HEK293 (cell line): Measurements from ENCODE around the gene METTL17.

Experiments used
- CTCF ChIA-PET: fragments of 350-600 bp; formaldehyde crosslinking; extraction: SDS; loops from one replicate; lab custom pipeline; 2021; ENCODE audit warnings: antibody characterized with exemption; lab: Yijun Ruan, JAX
- POLR2A ChIA-PET: fragments of 300-600 bp; formaldehyde crosslinking; extraction: SDS; loops from one replicate; lab custom pipeline; 2020; ENCODE audit warnings: antibody characterized with exemption, inconsistent platforms; lab: Yijun Ruan, JAX
- H3K27ac ChIP-seq: fragments of 200-500 bp; sonication (Bioruptor generic); 2 replicates; pipeline ENCODE4 v1.5.1; 2014; ENCODE audit warnings: low read depth, low read length, control low read depth, inconsistent platforms; ENCODE audit errors: extremely low read depth
- H3K36me3 ChIP-seq, 2 experiments: fragments of 200-500 bp in 1 of 2; sonication (Bioruptor generic) in 1 of 2; 1 replicate in 1 of 2; 2 replicates in 1 of 2; pipeline ENCODE4 v1.5.1; 2014 to 2017; ENCODE audit warnings: inconsistent platforms in 2 of 2, low read length in 2 of 2; ENCODE audit not compliant: control insufficient read depth in 2 of 2, insufficient read depth in 1 of 2
- H3K4me1 ChIP-seq: fragments of 200-500 bp; sonication (Bioruptor generic); 2 replicates; pipeline ENCODE4 v1.5.1; 2014; ENCODE audit warnings: mild to moderate bottlenecking, low read length, inconsistent platforms; ENCODE audit not compliant: control insufficient read depth, insufficient read depth
- H3K4me3 ChIP-seq: 2 replicates; pipeline ENCODE4 v1.5.1; 2011; ENCODE audit warnings: low read depth, mild to moderate bottlenecking, control low read depth, low read length, moderate library complexity
- H3K9me3 ChIP-seq: fragments of 200-500 bp; sonication (Bioruptor generic); 2 replicates; pipeline ENCODE4 v1.5.1; 2014; ENCODE audit warnings: low read depth, low read length, inconsistent platforms; ENCODE audit not compliant: control insufficient read depth, insufficient read depth
- GFI1B ChIP-seq: fragments of 450-650 bp; formaldehyde crosslinking; IDR thresholded peaks from 2 replicates; pipeline ENCODE4 v1.5.1; 2016; ENCODE audit warnings: missing biosample characterization, missing genetic modification characterization
- GLI2 ChIP-seq: fragments of 450-650 bp; formaldehyde crosslinking; IDR thresholded peaks from 2 replicates; pipeline ENCODE4; 2017; ENCODE audit warnings: missing biosample characterization, missing genetic modification characterization, low read depth, borderline replicate concordance
- MEIS1 ChIP-seq: sonication (generic); formaldehyde crosslinking; IDR thresholded peaks from 2 replicates; pipeline ENCODE4 v1.8.1; 2022; ENCODE audit warnings: missing genetic modification reagents, mild to moderate bottlenecking, borderline replicate concordance
- RBAK ChIP-seq: fragments of 450-650 bp; formaldehyde crosslinking; IDR thresholded peaks from 2 replicates; pipeline ENCODE4 v1.5.1; 2016; ENCODE audit warnings: missing biosample characterization, missing genetic modification characterization
- SP2 ChIP-seq: fragments of 450-650 bp; formaldehyde crosslinking; IDR thresholded peaks from 2 replicates; pipeline ENCODE4 v1.5.1; 2016; ENCODE audit warnings: missing biosample characterization, missing genetic modification characterization
- SP3 ChIP-seq: fragments of 450-650 bp; formaldehyde crosslinking; IDR thresholded peaks from 2 replicates; pipeline ENCODE4 v1.5.1; 2016; ENCODE audit warnings: missing biosample characterization, missing genetic modification characterization
- WT1 ChIP-seq: fragments of 450-650 bp; formaldehyde crosslinking; IDR thresholded peaks from 2 replicates; pipeline ENCODE4 v1.5.1; 2016; ENCODE audit warnings: missing biosample characterization, missing genetic modification characterization
- ZNF112 ChIP-seq: fragments of 450-650 bp; formaldehyde crosslinking; IDR thresholded peaks from 2 replicates; pipeline ENCODE4 v1.5.0; 2017; ENCODE audit warnings: missing biosample characterization, missing genetic modification characterization
- ZNF132 ChIP-seq: fragments of 450-650 bp; formaldehyde crosslinking; IDR thresholded peaks from 2 replicates; pipeline ENCODE4 v1.5.1; 2017; ENCODE audit warnings: missing biosample characterization, missing genetic modification characterization, borderline replicate concordance
- ZNF138 ChIP-seq: fragments of 450-650 bp; formaldehyde crosslinking; IDR thresholded peaks from 2 replicates; pipeline ENCODE4 v1.5.1; 2016; ENCODE audit warnings: missing biosample characterization, missing genetic modification characterization, borderline replicate concordance
- ZNF155 ChIP-seq: fragments of 450-650 bp; formaldehyde crosslinking; IDR thresholded peaks from 2 replicates; pipeline ENCODE4 v1.5.1; 2016; ENCODE audit warnings: missing biosample characterization, missing genetic modification characterization
- ZNF19 ChIP-seq: fragments of 450-650 bp; formaldehyde crosslinking; IDR thresholded peaks from 2 replicates; pipeline ENCODE4; 2016; ENCODE audit warnings: missing biosample characterization, missing genetic modification characterization, low read depth
- ZNF23 ChIP-seq: fragments of 450-650 bp; formaldehyde crosslinking; IDR thresholded peaks from 2 replicates; pipeline ENCODE4 v1.5.1; 2016; ENCODE audit warnings: missing biosample characterization, missing genetic modification characterization, borderline replicate concordance
- ZNF37A ChIP-seq: fragments of 450-650 bp; IDR thresholded peaks from 2 replicates; pipeline ENCODE4 v1.5.1; 2018; ENCODE audit warnings: missing biosample characterization, missing genetic modification characterization
- ZNF544 ChIP-seq: fragments of 450-650 bp; formaldehyde crosslinking; IDR thresholded peaks from 2 replicates; pipeline ENCODE4 v1.5.0; 2017; ENCODE audit warnings: missing biosample characterization, missing genetic modification characterization
- ZNF561 ChIP-seq: fragments of 450-650 bp; IDR thresholded peaks from 2 replicates; pipeline ENCODE4 v1.5.1; 2018; ENCODE audit warnings: missing biosample characterization, missing genetic modification characterization, borderline replicate concordance
- ZNF600 ChIP-seq: fragments of 450-650 bp; formaldehyde crosslinking; IDR thresholded peaks from 2 replicates; pipeline ENCODE4 v1.5.1; 2016; ENCODE audit warnings: missing biosample characterization, missing genetic modification characterization
- ZNF626 ChIP-seq: fragments of 450-650 bp; sonication (Bioruptor Pico); formaldehyde crosslinking; IDR thresholded peaks from 2 replicates; pipeline ENCODE4 v1.5.1; 2018; ENCODE audit warnings: missing biosample characterization, missing genetic modification characterization, inconsistent platforms
- ZNF654 ChIP-seq: fragments of 450-650 bp; formaldehyde crosslinking; IDR thresholded peaks from 2 replicates; pipeline ENCODE4 v1.5.1; 2016; ENCODE audit warnings: low read depth, missing biosample characterization, missing genetic modification characterization
- ZNF670 ChIP-seq: fragments of 450-650 bp; formaldehyde crosslinking; IDR thresholded peaks from 2 replicates; pipeline ENCODE4 v1.5.1; 2016; ENCODE audit warnings: missing biosample characterization, missing genetic modification characterization, low read depth
- ZNF843 ChIP-seq: fragments of 450-650 bp; formaldehyde crosslinking; IDR thresholded peaks from 2 replicates; pipeline ENCODE4 v1.5.1; 2016; ENCODE audit warnings: missing biosample characterization, missing genetic modification characterization
- ZSCAN16 ChIP-seq: fragments of 450-650 bp; formaldehyde crosslinking; IDR thresholded peaks from 2 replicates; pipeline ENCODE4 v1.5.1; 2016; ENCODE audit warnings: missing biosample characterization, missing genetic modification characterization
- TF ChIP-seq, protein P1 (sequence below): fragments of 450-650 bp; formaldehyde crosslinking; IDR thresholded peaks from 2 replicates; pipeline ENCODE4 v1.5.1; 2016; ENCODE audit warnings: missing biosample characterization, missing genetic modification characterization
- TF ChIP-seq, protein P2 (sequence below): fragments of 450-650 bp; formaldehyde crosslinking; IDR thresholded peaks from 2 replicates; pipeline ENCODE4 v1.5.1; 2016; ENCODE audit warnings: missing biosample characterization, missing genetic modification characterization
- TF ChIP-seq, protein P3 (sequence below): fragments of 450-650 bp; IDR thresholded peaks from 2 replicates; pipeline ENCODE4 v1.5.1; 2018; ENCODE audit warnings: missing biosample characterization, mild to moderate bottlenecking, missing genetic modification characterization

METTL17 gene

DNA sequence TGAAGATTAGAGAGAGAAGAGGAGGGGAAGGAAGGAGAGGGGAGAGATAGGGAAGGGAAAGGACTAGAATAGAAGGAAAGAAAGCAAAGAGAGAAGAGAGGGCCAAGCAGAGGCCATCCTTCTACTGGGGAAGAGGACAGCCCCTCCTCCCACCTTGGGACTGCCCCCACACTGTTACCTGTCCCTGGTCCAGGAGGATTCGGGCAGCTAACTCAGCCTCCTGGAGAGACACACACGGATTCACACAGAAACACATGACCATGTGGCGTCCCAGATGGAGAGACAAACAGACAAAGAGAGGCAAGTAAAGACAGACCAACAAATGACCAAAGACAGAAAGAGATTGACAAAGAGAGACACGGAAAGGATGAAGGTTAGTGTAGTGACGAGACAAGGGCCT lies 32.9 kb downstream of the METTL17 start:
- Histone ChIP-seq H3K4me1 (peaks cover 10% of the 10 kb centered on the region; the same call in 1 of the 2 replicates), H3K4me3 (no peak overlapping the region), H3K27ac (no peak overlapping the region), H3K9me3 (no peaks in the 10 kb centered on the region), H3K36me3 (peaks cover 0 to 43% of the 10 kb centered on the region in 2 experiments; a peak in 2 of 3 replicates)
- ChIA-PET POLR2A (no interaction called here), CTCF (interaction anchor here (0.6 to 1.6 kb wide), 5 partner anchors 8 to 153 kb away, joined by 3 to 6 read pairs (median 4); no protein-coding TSS in a partner anchor)
- TF ChIP-seq SP2 (tag by site-specific recombination) (no peak), ZNF132 (tag by site-specific recombination) (no peak), ZNF23 (tag by site-specific recombination) (no peak), SP3 (tag by site-specific recombination) (no peak), ZNF544 (tag by site-specific recombination) (no peak)

DNA sequence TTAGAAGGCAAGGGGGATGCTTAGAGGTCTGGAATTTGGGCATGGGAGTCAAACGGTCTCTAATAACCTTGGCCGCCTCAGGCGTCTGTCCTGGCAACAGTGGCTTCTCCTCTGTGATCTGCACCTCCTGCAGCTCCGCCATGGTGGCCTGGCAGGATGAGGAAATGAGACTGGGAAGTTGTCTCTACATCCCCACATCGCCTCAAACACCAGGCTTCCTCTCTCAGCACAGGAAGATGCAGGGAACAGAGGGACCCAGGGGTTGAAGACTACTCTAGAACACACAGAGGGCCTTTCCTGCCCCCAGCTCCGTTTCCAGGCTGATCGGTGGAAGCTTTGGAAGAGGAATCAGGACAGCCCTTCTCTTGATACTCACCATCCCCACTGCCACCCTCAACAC lies 33.4 kb downstream of the METTL17 start:
- Histone ChIP-seq H3K4me1 (peaks cover 10% of the 10 kb centered on the region; the same call in 1 of the 2 replicates), H3K36me3 (peaks cover 0 to 38% of the 10 kb centered on the region in 2 experiments; a peak in 2 of 3 replicates), H3K9me3 (no peaks in the 10 kb centered on the region), H3K27ac (no peak overlapping the region), H3K4me3 (no peak overlapping the region)
- ChIA-PET CTCF (interaction anchor here (0.6 to 1.7 kb wide), 8 partner anchors 9 to 154 kb away, joined by 3 to 6 read pairs (median 4); no protein-coding TSS in a partner anchor), POLR2A (no interaction called here)
- TF ChIP-seq ZNF626 (tag by site-specific recombination) (no peak), ZNF155 (tag by site-specific recombination) (no peak), ZNF112 (no peak), WT1 (tag by site-specific recombination) (no peak), ZNF843 (tag by site-specific recombination) (no peak), ZNF654 (tag by site-specific recombination) (no peak), ZNF670 (tag by site-specific recombination) (no peak)
- TF ChIP-seq, protein P1, sequence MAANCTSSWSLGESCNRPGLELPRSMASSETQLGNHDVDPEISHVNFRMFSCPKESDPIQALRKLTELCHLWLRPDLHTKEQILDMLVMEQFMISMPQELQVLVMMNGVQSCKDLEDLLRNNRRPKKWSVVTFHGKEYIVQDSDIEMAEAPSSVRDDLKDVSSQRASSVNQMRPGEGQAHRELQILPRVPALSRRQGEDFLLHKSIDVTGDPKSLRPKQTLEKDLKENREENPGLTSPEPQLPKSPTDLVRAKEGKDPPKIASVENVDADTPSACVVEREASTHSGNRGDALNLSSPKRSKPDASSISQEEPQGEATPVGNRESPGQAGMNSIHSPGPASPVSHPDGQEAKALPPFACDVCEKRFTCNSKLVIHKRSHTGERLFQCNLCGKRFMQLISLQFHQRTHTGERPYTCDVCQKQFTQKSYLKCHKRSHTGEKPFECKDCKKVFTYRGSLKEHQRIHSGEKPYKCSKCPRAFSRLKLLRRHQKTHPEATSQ (tag by site-specific recombination): no peak

DNA sequence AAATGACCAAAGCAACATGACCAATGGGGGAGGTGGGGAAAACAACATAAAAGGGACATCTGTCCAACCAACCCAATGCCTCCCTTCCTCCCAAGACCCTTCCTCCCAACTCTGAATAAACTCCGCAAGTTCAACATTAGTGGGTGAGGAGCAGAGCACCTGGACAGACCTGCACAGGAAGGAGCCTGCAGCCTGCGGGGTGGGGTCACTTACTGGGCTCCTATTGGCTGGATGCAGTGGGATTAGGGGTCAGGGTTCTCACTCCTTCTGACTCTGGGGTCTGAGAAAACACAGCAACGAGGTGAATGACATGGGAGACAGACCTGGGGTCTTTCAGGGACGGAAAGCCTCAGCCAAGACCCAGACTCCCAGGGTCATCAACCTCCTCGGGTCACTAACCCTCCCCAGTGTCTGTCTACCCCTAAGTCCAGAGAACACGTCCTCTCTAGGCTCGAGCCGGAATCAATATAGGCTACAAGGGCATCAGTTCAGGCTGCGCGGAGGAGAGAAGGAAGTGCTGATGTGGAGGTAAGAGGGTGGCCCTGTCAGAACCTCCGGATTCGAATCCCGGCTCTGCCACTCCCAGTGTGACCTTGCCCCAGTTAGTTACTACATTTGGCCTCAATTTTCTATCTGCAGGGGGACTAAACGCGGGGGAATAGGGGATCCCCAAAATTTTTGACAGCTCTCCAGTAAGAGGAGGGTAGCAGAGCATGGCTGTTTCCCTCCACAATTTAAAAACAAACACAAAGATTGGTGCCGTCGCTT lies 34.2 kb downstream of the METTL17 start:
- POLR2A ChIA-PET: interaction anchor here (1.0 kb wide), 1 partner anchor 9 kb away, joined by 5 read pairs; no protein-coding TSS in a partner anchor
- CTCF ChIA-PET: interaction anchor here (0.8 to 1.7 kb wide), 6 partner anchors 10 to 81 kb away, joined by 3 to 6 read pairs (median 4); no protein-coding TSS in a partner anchor
- Histone ChIP-seq H3K9me3 (no peaks in the 10 kb centered on the region), H3K4me3 (peak overlapping the region; percentile 69), H3K27ac (peak overlapping the region; percentile 74; the same call in 1 of the 2 replicates), H3K36me3 (peaks cover 0 to 30% of the 10 kb centered on the region in 2 experiments; a peak in 2 of 3 replicates), H3K4me1 (peaks cover 10% of the 10 kb centered on the region; the same call in 1 of the 2 replicates)
- TF ChIP-seq GFI1B (tag by site-specific recombination) (no peak), ZNF19 (tag by site-specific recombination) (no peak), MEIS1 (CRISPR knock-in tag) (no peak), GLI2 (no peak), ZNF600 (no peak), ZNF23 (tag by site-specific recombination) (no peak), RBAK (tag by site-specific recombination) (no peak), ZNF138 (no peak), ZNF561 (no peak), ZNF37A (tag by site-specific recombination) (no peak), ZNF132 (tag by site-specific recombination) (no peak), ZSCAN16 (tag by site-specific recombination) (no peak)
- TF ChIP-seq, protein P2, sequence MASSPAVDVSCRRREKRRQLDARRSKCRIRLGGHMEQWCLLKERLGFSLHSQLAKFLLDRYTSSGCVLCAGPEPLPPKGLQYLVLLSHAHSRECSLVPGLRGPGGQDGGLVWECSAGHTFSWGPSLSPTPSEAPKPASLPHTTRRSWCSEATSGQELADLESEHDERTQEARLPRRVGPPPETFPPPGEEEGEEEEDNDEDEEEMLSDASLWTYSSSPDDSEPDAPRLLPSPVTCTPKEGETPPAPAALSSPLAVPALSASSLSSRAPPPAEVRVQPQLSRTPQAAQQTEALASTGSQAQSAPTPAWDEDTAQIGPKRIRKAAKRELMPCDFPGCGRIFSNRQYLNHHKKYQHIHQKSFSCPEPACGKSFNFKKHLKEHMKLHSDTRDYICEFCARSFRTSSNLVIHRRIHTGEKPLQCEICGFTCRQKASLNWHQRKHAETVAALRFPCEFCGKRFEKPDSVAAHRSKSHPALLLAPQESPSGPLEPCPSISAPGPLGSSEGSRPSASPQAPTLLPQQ: no peak
- TF ChIP-seq, protein P3, sequence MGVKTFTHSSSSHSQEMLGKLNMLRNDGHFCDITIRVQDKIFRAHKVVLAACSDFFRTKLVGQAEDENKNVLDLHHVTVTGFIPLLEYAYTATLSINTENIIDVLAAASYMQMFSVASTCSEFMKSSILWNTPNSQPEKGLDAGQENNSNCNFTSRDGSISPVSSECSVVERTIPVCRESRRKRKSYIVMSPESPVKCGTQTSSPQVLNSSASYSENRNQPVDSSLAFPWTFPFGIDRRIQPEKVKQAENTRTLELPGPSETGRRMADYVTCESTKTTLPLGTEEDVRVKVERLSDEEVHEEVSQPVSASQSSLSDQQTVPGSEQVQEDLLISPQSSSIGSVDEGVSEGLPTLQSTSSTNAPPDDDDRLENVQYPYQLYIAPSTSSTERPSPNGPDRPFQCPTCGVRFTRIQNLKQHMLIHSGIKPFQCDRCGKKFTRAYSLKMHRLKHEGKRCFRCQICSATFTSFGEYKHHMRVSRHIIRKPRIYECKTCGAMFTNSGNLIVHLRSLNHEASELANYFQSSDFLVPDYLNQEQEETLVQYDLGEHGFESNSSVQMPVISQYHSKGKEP (tag by site-specific recombination): no peak
